K562 (cell line): ENCODE data around the gene HSD3B7. TPM values are rescaled to one million over a fixed set of nuclear protein-coding genes. Genes with fewer than 3 reads are reported as not detected.
A peak's percentile ranks its signal among the peaks of the same experiment; 100 is the strongest.

Experiments used
- ARNT ChIP-seq, 2 experiments: fragments of 450-650 bp; IDR thresholded peaks; 2 replicates each; pipeline ENCODE4 v1.6.1; 2016; ENCODE audit warnings: mild to moderate bottlenecking in 1 of 2
- BMI1 ChIP-seq: fragments of 150-350 bp; IDR thresholded peaks from 2 replicates; pipeline ENCODE4 v1.6.1; 2014; ENCODE audit warnings: low read length
- CBFA2T3 ChIP-seq: fragments of 450-650 bp; IDR thresholded peaks from 2 replicates; pipeline ENCODE4 v1.6.1; 2017
- CSDE1 ChIP-seq, 2 experiments: fragments of 450-650 bp; IDR thresholded peaks; 2 replicates each; pipeline ENCODE4 v1.6.1; 2016; ENCODE audit warnings: mild to moderate bottlenecking in 1 of 2
- DLX4 ChIP-seq: fragments of 250-450 bp; sonication (Bioruptor Pico); IDR thresholded peaks from 2 replicates; pipeline ENCODE4 v1.6.1; 2021; ENCODE audit warnings: mild to moderate bottlenecking
- E2F3 ChIP-seq: fragments of 250-450 bp; sonication (Bioruptor Pico); IDR thresholded peaks from 2 replicates; pipeline ENCODE4 v1.4.0; 2020; ENCODE audit warnings: mild to moderate bottlenecking
- FOS ChIP-seq: IDR thresholded peaks from 3 replicates; pipeline ENCODE4 v1.6.1; 2011; ENCODE audit not compliant: insufficient read length; ENCODE audit errors: extremely low read depth
- FOXJ2 ChIP-seq: fragments of 200-800 bp; sonication (Bioruptor generic); IDR thresholded peaks from 2 replicates; pipeline ENCODE4 v1.6.1; 2016; ENCODE audit warnings: missing genetic modification characterization, missing compliant biosample characterization
- IFI16 ChIP-seq: fragments of 250-450 bp; sonication (Bioruptor Pico); IDR thresholded peaks from 2 replicates; pipeline ENCODE4 v2.1.2; 2022; ENCODE audit warnings: mild to moderate bottlenecking, inconsistent platforms
- JUN ChIP-seq, 2 experiments: sonication (generic) in 1 of 2; formaldehyde crosslinking in 1 of 2; IDR thresholded peaks; 2 replicates each; pipeline versions ENCODE4 v1.6.1 to v1.8.0; 2012 to 2022; ENCODE audit warnings: borderline replicate concordance in 2 of 2, mild to moderate bottlenecking in 2 of 2, improper control_type of control experiment in 1 of 2, low read depth in 1 of 2, low read length in 1 of 2, missing genetic modification reagents in 1 of 2
- MBD2 ChIP-seq: sonication (generic); IDR thresholded peaks from 2 replicates; pipeline ENCODE4 v1.6.1; 2016; ENCODE audit warnings: low read depth, borderline replicate concordance
- NEUROD1 ChIP-seq: fragments of 150-350 bp; IDR thresholded peaks from 2 replicates; pipeline ENCODE4 v1.6.1; 2014; ENCODE audit warnings: borderline replicate concordance, low read length, low read depth; ENCODE audit not compliant: partially characterized antibody
- PBX2 ChIP-seq, 2 experiments: IDR thresholded peaks in 1 of 2; conservative IDR thresholded peaks in 1 of 2; 2 replicates each; pipeline ENCODE4 v1.6.1; 2016; ENCODE audit warnings: low read depth in 2 of 2, mild to moderate bottlenecking in 1 of 2, missing compliant biosample characterization in 1 of 2, missing genetic modification characterization in 1 of 2, moderate library complexity in 1 of 2
- RBM22 ChIP-seq: fragments of 200-400 bp; formaldehyde crosslinking; IDR thresholded peaks from 2 replicates; pipeline ENCODE4 v1.6.1; 2018; ENCODE audit warnings: low read length, low read depth; ENCODE audit not compliant: poor library complexity, severe bottlenecking
- RFX1 ChIP-seq: fragments of 450-650 bp; IDR thresholded peaks from 2 replicates; pipeline ENCODE4 v1.6.1; 2016; ENCODE audit warnings: mild to moderate bottlenecking, moderate library complexity
- SMAD4 ChIP-seq: fragments of 250-450 bp; sonication (Bioruptor Pico); conservative IDR thresholded peaks from 2 replicates; pipeline ENCODE4 v1.8.0; 2021; ENCODE audit warnings: inconsistent platforms, mild to moderate bottlenecking, moderate library complexity
- SOX6 ChIP-seq: fragments of 450-650 bp; IDR thresholded peaks from 2 replicates; pipeline ENCODE4 v1.6.1; 2014; ENCODE audit warnings: mild to moderate bottlenecking
- TBP ChIP-seq: optimal IDR thresholded peaks from 2 replicates; pipeline ENCODE3; 2011; ENCODE audit warnings: low read depth, low read length, improper control_type of control experiment
- VEZF1 ChIP-seq: fragments of 200-800 bp; sonication (Bioruptor generic); IDR thresholded peaks from 2 replicates; pipeline ENCODE4 v1.6.1; 2017; ENCODE audit warnings: missing genetic modification characterization, missing compliant biosample characterization
- ZBTB33 ChIP-seq: sonication (generic); formaldehyde crosslinking; IDR thresholded peaks from 2 replicates; pipeline ENCODE4 v1.8.1; 2023; ENCODE audit warnings: mild to moderate bottlenecking, missing genetic modification reagents
- ZNF436 ChIP-seq: fragments of 250-450, 450-650 bp; sonication (Bioruptor Pico); formaldehyde crosslinking; IDR thresholded peaks from 2 replicates; pipeline ENCODE4 v1.7.0; 2020; ENCODE audit warnings: mild to moderate bottlenecking
- polyA plus RNA-seq, 8 experiments: library from polyadenylated mRNA; depleted of rRNA in 4 of 8; stranded (reverse) in 5 of 8; unstranded in 3 of 8; fragments of >200 nt; fragmentation: Nextera tagmentation in 2 of 8; fragmentation: Illumina TruSeq in 1 of 8; extraction: Ambion mirVana in 2 of 8; extraction: Trizol in 1 of 8; gene quantifications; 2 replicates each; pipeline versions ENCODE4 v1.2.1 to v1.2.3, GENCODE V29; 2011 to 2014; ENCODE audit warnings: inconsistent platforms in 1 of 8, missing spikeins in 1 of 8
- total RNA-seq, 7 experiments: library from RNA; depleted of rRNA in 6 of 7; stranded (reverse); fragments of >200 nt in 6 of 7; fragmentation: Illumina TruSeq in 2 of 7; extraction: Trizol in 2 of 7; gene quantifications; 2 replicates each; pipeline versions ENCODE4 v1.2.1 to v1.2.3, GENCODE V29; 2011 to 2021; ENCODE audit warnings: low replicate concordance in 1 of 7

The HSD3B7 gene
- total and polyA plus RNA-seq, 9 of the 15 experiments (the other 6 are each of a cell fraction or from before 2014, with no cell fraction given): 5.4 to 49.1 (median 23.0) TPM

- TF ChIP-seq VEZF1 (CRISPR knock-in tag) (peak; percentile 68), CBFA2T3 (no peak), ZBTB33 (peak; percentile 94), IFI16 (CRISPR knock-in tag) (no peak), RFX1 (peak; percentile 99), PBX2 (CRISPR knock-in tag; IDR thresholded peaks at IDR 0.05; ENCODE audit: low read depth) (peak; percentile 86), PBX2 (tag; conservative IDR thresholded peaks at IDR 0.05; ENCODE audit: low read depth) (peak; percentile 95), ARNT (IDR thresholded peaks at IDR 0.05) (no peak), ZNF436 (CRISPR knock-in tag) (no peak), JUN (IDR thresholded peaks at IDR 0.05; ENCODE audit: borderline replicate concordance, low read depth, low read length) (no peak), JUN (CRISPR knock-in tag; IDR thresholded peaks at IDR 0.05; ENCODE audit: borderline replicate concordance) (no peak), BMI1 (peak; percentile 94), FOXJ2 (tag) (no peak), RBM22 (no peak), CSDE1 (IDR thresholded peaks at IDR 0.05) (peak in 1 of 2 experiments; percentile 95; a peak in 2 of 4 replicates), SOX6 (no peak), DLX4 (CRISPR knock-in tag) (no peak), FOS (no peak), NEUROD1 (peak; percentile 91), E2F3 (CRISPR knock-in tag) (no peak), MBD2 (0 out of 2 replicates have a peak, but pooled peaks have one; percentile 43), SMAD4 (no peak), TBP (peak; percentile 19)
These were observed 36.9 kb upstream of the HSD3B7 start (continued) for GRCh38 chr16:30947859-30948666.
